Measurements from ENCODE around the gene DIAPH2.
A peak's percentile ranks its signal among the peaks of the same experiment; 100 is the strongest.

Gene DIAPH2

GRCh38 chrX:97616883-97617530, 932.4 kb downstream of the DIAPH2 start:
- no peak for DNase-seq

- no peak for DNase-seq
These were observed 934.9 kb downstream of the DIAPH2 start for GRCh38 chrX:97619499-97619898.

DNA sequence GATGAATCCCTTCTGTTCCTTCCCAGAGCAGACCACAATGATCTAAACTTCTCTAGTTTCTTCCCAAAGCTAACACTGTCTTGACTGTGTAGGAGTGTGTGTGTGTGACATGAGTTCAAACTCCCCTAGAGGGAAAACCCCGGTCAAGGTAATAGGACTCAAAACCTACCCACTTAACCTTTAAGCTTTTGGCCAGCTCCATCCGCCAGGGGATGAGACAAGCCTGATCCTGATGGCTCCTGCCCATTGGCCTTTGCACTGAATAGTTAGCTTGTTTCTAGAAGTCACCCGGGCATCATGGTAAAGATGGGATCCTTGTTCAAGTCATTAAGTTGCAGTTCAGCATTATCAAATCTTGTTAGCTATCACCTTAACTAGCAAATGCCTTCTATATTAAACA, 937.5 kb downstream of the DIAPH2 start:
- DNase-seq = no peak

- no peak for DNase-seq
These were observed 943.7 kb downstream of the DIAPH2 start for GRCh38 chrX:97628326-97628725.

DNA sequence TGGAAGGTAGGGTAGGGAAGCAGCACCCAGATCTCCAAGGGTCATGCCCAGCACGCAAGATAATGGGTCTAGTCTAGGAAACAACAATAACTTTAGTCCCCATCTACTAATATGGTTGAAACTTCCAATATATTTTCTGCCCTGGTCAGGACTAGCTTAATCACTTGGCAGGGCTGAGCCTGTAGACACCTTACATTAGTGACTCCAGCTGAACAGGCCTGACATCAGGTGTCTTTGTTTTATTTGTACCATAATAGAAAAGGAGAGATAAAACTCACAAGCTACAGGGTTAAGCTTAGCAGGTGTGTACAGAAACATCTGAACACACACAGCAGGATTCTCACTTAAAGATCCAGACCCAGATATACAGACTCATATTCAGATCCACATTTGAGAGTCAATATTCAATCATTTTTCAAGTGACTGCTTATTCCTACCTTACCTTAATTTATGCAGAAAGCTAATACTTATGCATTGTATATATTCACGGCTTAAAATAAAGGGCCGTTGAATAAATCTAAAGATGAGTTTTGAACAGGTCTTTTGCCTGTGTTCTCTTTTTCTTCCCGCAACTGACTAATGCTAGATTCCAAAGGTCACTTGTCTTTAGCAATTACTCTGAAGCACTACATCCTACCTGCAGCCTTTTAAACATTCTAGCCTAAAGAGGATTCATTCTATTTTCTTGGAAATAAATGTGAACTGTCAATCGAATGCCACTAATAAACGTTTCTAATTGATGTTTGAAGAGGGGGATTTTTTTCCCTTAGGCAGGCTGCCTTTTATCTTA, 944.4 kb downstream of the DIAPH2 start:
- DNase-seq = no peak

DNA sequence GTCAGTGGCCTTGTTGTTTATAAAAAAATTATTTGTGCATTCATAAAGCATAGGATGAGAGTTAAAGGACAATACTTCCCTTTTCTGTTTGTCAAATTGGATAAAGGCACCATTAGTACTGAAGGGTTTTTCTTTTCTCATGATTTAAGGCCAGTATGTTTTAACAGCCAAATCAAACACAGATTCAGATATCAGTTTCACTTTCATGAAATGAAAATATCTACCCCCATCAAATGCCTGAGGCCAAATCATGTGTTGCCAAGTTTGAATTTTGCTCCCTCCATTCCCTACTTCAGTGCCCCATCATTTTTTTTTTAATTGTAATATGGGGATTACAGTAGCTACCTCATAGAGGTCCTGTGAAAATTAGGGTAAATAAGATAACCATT, 944.9 kb downstream of the DIAPH2 start:
- DNase-seq = no peak

- DNase-seq = no peak
These were observed 949.2 kb downstream of the DIAPH2 start for GRCh38 chrX:97633798-97634197.

DNA sequence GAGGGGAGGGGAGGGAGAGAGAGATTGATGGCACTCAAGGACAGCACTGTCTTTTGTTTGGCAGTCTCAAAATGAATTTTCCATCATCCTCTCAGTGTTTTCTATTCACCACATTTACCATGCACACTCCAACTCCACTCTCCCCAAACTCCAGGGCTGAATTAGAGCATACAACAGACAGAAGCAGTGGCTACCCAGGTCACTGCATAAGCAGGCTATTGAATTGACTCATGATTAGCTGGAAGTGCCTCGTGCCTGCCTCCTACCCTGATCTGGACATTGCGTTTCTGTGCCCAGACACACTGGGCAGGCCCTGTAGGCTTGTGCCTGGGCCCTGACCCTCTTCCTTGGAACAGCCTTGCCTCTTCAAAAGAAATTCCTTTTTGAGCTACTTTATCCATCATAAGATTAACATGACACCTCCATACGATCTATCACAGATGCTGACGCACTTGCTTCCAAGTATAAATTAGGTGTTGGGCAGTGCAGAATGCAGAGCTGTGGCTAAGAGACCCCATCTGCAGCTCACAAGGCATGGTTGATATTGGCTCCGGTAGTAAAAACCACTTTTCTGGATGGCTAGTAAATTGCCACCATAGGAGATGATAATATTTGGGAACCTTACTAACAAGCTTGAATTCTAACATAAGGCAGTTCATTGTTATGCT, 952.0 kb downstream of the DIAPH2 start:
- DNase-seq = no peak

DNA sequence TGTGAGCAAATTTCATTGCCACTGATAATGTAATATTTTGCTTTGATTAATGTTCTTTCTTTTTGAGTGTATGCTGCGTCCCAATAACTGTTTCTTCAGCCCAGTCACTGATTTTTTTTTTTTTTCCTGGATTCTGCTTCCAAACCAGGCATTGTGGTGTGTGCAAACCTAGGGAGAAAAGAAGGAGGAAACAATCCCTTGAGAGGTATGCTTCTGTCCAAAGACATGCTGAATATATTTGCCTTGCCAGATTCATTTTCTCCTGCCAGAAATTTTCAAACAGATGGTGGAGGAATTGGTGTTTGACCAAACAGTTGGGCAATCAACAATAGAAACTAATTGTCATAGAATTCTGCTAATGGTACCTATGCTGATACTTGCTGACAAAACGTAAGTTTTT, 952.6 kb downstream of the DIAPH2 start:
- DNase-seq = no peak

- no peak for DNase-seq
These were observed 954.0 kb downstream of the DIAPH2 start for GRCh38 chrX:97638621-97639020.

- peak in 1 of 6 experiments; percentile 0 for DNase-seq
These were observed 954.9 kb downstream of the DIAPH2 start for GRCh38 chrX:97639526-97639925.
